ENCODE measurements around the gene KDM5C.

DNA sequence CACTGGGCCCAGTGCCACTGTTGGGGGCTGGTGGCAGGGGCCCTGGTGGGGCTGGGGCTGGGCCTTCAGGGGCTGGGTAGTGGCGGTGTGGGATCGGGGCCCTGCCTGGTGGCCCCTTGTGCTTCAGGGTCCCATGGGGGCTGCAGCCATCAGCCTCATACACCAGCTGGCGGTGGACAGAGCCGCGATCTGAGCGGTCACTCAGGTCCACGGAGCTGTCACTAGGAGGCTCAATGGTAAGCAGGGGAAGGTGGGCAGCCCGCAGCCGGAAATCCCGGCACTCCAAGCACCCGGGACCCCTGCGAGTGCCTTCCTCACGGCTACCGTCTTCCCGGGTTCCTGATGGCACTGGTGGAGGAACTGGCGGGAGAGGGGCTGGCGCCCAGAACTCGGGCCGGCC, 25.5 kb upstream of the KDM5C start:
- TF ChIP-seq, protein P1, sequence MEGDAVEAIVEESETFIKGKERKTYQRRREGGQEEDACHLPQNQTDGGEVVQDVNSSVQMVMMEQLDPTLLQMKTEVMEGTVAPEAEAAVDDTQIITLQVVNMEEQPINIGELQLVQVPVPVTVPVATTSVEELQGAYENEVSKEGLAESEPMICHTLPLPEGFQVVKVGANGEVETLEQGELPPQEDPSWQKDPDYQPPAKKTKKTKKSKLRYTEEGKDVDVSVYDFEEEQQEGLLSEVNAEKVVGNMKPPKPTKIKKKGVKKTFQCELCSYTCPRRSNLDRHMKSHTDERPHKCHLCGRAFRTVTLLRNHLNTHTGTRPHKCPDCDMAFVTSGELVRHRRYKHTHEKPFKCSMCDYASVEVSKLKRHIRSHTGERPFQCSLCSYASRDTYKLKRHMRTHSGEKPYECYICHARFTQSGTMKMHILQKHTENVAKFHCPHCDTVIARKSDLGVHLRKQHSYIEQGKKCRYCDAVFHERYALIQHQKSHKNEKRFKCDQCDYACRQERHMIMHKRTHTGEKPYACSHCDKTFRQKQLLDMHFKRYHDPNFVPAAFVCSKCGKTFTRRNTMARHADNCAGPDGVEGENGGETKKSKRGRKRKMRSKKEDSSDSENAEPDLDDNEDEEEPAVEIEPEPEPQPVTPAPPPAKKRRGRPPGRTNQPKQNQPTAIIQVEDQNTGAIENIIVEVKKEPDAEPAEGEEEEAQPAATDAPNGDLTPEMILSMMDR (IDR thresholded peaks at IDR 0.05; ENCODE audit: low read depth, low read length, poor library complexity, severe bottlenecking), result no peak
- TF ChIP-seq EZH2phosphoT487 (IDR thresholded peaks at IDR 0.05; ENCODE audit: borderline replicate concordance, low read length), result no peak

All from DOHH2 (cell line).